K562 (cell line): Measurements from ENCODE around the gene RPS2. TPM values are rescaled to one million over a fixed set of nuclear protein-coding genes. Genes with fewer than 3 reads are reported as not detected.
A peak's percentile ranks its signal among the peaks of the same experiment; 100 is the strongest.

ENCODE experiments used
- FOXK1 ChIP-seq: sonication (generic); formaldehyde crosslinking; IDR thresholded peaks from 2 replicates; pipeline ENCODE4 v1.8.0; 2022; ENCODE audit warnings: missing genetic modification reagents, mild to moderate bottlenecking, borderline replicate concordance
- HSF4 ChIP-seq: fragments of 250-450 bp; sonication (Bioruptor Pico); IDR thresholded peaks from 2 replicates; pipeline ENCODE4 v2.1.2; 2022; ENCODE audit warnings: mild to moderate bottlenecking, moderate library complexity, borderline replicate concordance
- L3MBTL2 ChIP-seq: fragments of 450-650 bp; IDR thresholded peaks from 2 replicates; pipeline ENCODE4 v1.6.1; 2016; ENCODE audit warnings: mild to moderate bottlenecking, moderate library complexity
- MAFG ChIP-seq: fragments of 450-650 bp; conservative IDR thresholded peaks from 2 replicates; pipeline ENCODE4 v1.6.1; 2016; ENCODE audit warnings: missing genetic modification characterization, missing compliant biosample characterization
- NCOA2 ChIP-seq, 2 experiments: fragments of 450-650 bp; IDR thresholded peaks; 2 replicates each; pipeline ENCODE4 v1.6.1; 2018; ENCODE audit warnings: mild to moderate bottlenecking in 2 of 2, moderate library complexity in 1 of 2; ENCODE audit not compliant: partially characterized antibody in 2 of 2
- POLR2G ChIP-seq: fragments of 200-400 bp; formaldehyde crosslinking; IDR thresholded peaks from 2 replicates; pipeline ENCODE4 v1.6.1; 2017; ENCODE audit warnings: low read depth, mild to moderate bottlenecking, antibody characterized with exemption, low read length, moderate library complexity
- RBFOX2 ChIP-seq: fragments of 200-400 bp; formaldehyde crosslinking; IDR thresholded peaks from 2 replicates; pipeline ENCODE4 v1.6.1; 2017; ENCODE audit warnings: low read depth, mild to moderate bottlenecking, low read length, moderate library complexity
- RBM39 ChIP-seq: fragments of 200-400 bp; formaldehyde crosslinking; optimal IDR thresholded peaks from 2 replicates; pipeline ENCODE3; 2018; ENCODE audit warnings: low read depth, low read length
- REST ChIP-seq, 2 experiments: fragments of 450-650 bp; formaldehyde crosslinking in 1 of 2; IDR thresholded peaks; 2 replicates each; pipeline versions ENCODE4 v1.4.0 to v1.6.1; 2014 to 2020; ENCODE audit warnings: mild to moderate bottlenecking in 2 of 2, borderline replicate concordance in 1 of 2, low read depth in 1 of 2
- STAT5B ChIP-seq: fragments of 250-450 bp; sonication (Bioruptor Pico); IDR thresholded peaks from 2 replicates; pipeline ENCODE4 v1.8.0; 2021; ENCODE audit warnings: mild to moderate bottlenecking, inconsistent platforms
- TAF1 ChIP-seq: IDR thresholded peaks from 2 replicates; pipeline ENCODE4 v1.6.1; 2011; ENCODE audit warnings: mild to moderate bottlenecking, low read length, moderate library complexity; ENCODE audit not compliant: insufficient read depth, control insufficient read depth, severe bottlenecking; ENCODE audit errors: extremely low read depth
- ZKSCAN8 ChIP-seq: fragments of 200-800 bp; sonication (Bioruptor generic); IDR thresholded peaks from 2 replicates; pipeline ENCODE4 v1.6.1; 2016; ENCODE audit warnings: missing genetic modification characterization, missing compliant biosample characterization
- ZNF143 ChIP-seq: sonication (generic); formaldehyde crosslinking; IDR thresholded peaks from 2 replicates; pipeline ENCODE4 v1.9.0; 2022; ENCODE audit warnings: mild to moderate bottlenecking, missing genetic modification reagents
- polyA plus RNA-seq, 8 experiments: library from polyadenylated mRNA; depleted of rRNA in 4 of 8; stranded (reverse) in 5 of 8; unstranded in 3 of 8; fragments of >200 nt; fragmentation: Nextera tagmentation in 2 of 8; fragmentation: Illumina TruSeq in 1 of 8; extraction: Ambion mirVana in 2 of 8; extraction: Trizol in 1 of 8; gene quantifications; 2 replicates each; pipeline versions ENCODE4 v1.2.1 to v1.2.3, GENCODE V29; 2011 to 2014; ENCODE audit warnings: inconsistent platforms in 1 of 8, missing spikeins in 1 of 8
- total RNA-seq, 7 experiments: library from RNA; depleted of rRNA in 6 of 7; stranded (reverse); fragments of >200 nt in 6 of 7; fragmentation: Illumina TruSeq in 2 of 7; extraction: Trizol in 2 of 7; gene quantifications; 2 replicates each; pipeline versions ENCODE4 v1.2.1 to v1.2.3, GENCODE V29; 2011 to 2021; ENCODE audit warnings: low replicate concordance in 1 of 7
- TF ChIP-seq, protein P1 (sequence below), 2 experiments: IDR thresholded peaks; 2 replicates each; pipeline ENCODE4 v1.6.1; 2012; ENCODE audit warnings: improper control_type of control experiment in 2 of 2, low read depth in 2 of 2, low read length in 2 of 2, borderline replicate concordance in 1 of 2
- TF ChIP-seq, protein P2 (sequence below): fragments of 450-650 bp; IDR thresholded peaks from 2 replicates; pipeline ENCODE4 v1.6.1; 2017; ENCODE audit warnings: mild to moderate bottlenecking, moderate library complexity

The RPS2 gene
- total and polyA plus RNA-seq, 9 of the 15 experiments (the other 6 are each of a cell fraction or from before 2014, with no cell fraction given): 834 to 4,794 (median 3,793) TPM

GRCh38 chr16:2007081-2007836 lies 42.6 kb upstream of the RPS2 start (continued):
- TF ChIP-seq REST (IDR thresholded peaks at IDR 0.05; ENCODE audit: borderline replicate concordance) (no peak), REST (CRISPR knock-in tag; IDR thresholded peaks at IDR 0.05; ENCODE audit: low read depth) (no peak), HSF4 (no peak), STAT5B (CRISPR knock-in tag) (no peak), RBFOX2 (peak; percentile 54), TAF1 (no peak), NCOA2 (IDR thresholded peaks at IDR 0.05; ENCODE audit: partially characterized antibody in 2 of 2) (no peak), ZNF143 (CRISPR knock-in tag) (0 out of 2 replicates have a peak, but pooled peaks have one; percentile 13), FOXK1 (CRISPR knock-in tag) (0 out of 2 replicates have a peak, but pooled peaks have one; percentile 20), MAFG (no peak), L3MBTL2 (no peak), RBM39 (no peak), ZKSCAN8 (CRISPR knock-in tag) (no peak), POLR2G (peak; percentile 53)
- TF ChIP-seq, protein P1, sequence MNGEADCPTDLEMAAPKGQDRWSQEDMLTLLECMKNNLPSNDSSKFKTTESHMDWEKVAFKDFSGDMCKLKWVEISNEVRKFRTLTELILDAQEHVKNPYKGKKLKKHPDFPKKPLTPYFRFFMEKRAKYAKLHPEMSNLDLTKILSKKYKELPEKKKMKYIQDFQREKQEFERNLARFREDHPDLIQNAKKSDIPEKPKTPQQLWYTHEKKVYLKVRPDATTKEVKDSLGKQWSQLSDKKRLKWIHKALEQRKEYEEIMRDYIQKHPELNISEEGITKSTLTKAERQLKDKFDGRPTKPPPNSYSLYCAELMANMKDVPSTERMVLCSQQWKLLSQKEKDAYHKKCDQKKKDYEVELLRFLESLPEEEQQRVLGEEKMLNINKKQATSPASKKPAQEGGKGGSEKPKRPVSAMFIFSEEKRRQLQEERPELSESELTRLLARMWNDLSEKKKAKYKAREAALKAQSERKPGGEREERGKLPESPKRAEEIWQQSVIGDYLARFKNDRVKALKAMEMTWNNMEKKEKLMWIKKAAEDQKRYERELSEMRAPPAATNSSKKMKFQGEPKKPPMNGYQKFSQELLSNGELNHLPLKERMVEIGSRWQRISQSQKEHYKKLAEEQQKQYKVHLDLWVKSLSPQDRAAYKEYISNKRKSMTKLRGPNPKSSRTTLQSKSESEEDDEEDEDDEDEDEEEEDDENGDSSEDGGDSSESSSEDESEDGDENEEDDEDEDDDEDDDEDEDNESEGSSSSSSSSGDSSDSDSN (IDR thresholded peaks at IDR 0.05; ENCODE audit: borderline replicate concordance in 1 of 2, low read depth in 2 of 2, low read length in 2 of 2): no peak
- TF ChIP-seq, protein P2, sequence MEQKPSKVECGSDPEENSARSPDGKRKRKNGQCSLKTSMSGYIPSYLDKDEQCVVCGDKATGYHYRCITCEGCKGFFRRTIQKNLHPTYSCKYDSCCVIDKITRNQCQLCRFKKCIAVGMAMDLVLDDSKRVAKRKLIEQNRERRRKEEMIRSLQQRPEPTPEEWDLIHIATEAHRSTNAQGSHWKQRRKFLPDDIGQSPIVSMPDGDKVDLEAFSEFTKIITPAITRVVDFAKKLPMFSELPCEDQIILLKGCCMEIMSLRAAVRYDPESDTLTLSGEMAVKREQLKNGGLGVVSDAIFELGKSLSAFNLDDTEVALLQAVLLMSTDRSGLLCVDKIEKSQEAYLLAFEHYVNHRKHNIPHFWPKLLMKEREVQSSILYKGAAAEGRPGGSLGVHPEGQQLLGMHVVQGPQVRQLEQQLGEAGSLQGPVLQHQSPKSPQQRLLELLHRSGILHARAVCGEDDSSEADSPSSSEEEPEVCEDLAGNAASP: no peak
